ENCODE results near the gene TRRAP. TPM values are rescaled to one million over a fixed set of nuclear protein-coding genes. Genes with fewer than 3 reads are reported as not detected.

The TRRAP gene
- total RNA-seq, 4 donors from 2014 or later = 34.3 to 52.5 (median 39.5) TPM

GRCh38 chr7:98992076-98992475, 113.7 kb downstream of the TRRAP start:
- peaks cover 2 to 100% (median 34%) of the 10 kb centered on the region in 3 donors for H3K36me3 ChIP-seq
- DNase-seq (ENCODE audit: low spot score in 2 of 2) = no peak
- H3K4me3 ChIP-seq = no peak overlapping the region
- no peaks in the 10 kb centered on the region for H3K9me3 ChIP-seq
- H3K27ac ChIP-seq = no peak overlapping the region
- no peaks in the 10 kb centered on the region for H3K4me1 ChIP-seq
- TF ChIP-seq POLR2A (IDR thresholded peaks at IDR 0.05) = no peak
- TF ChIP-seq CTCF (IDR thresholded peaks at IDR 0.05) = no peak
- no peak for TF ChIP-seq EP300 (IDR thresholded peaks at IDR 0.05)
- H3K27me3 ChIP-seq = no peaks in the 10 kb centered on the region
- 88 to 94% methylated on average over 15 to 16 of the region's 16 CpGs for WGBS, 2 donors

GRCh38 chr7:98993024-98993897, 114.9 kb downstream of the TRRAP start:
- no peak for DNase-seq (ENCODE audit: low spot score in 2 of 2)
- Histone ChIP-seq H3K36me3 (peaks cover 2 to 94% (median 34%) of the 10 kb centered on the region in 3 donors), H3K4me3 (no peak overlapping the region), H3K4me1 (no peaks in the 10 kb centered on the region), H3K27ac (no peak overlapping the region), H3K27me3 (no peaks in the 10 kb centered on the region), H3K9me3 (no peaks in the 10 kb centered on the region)
- 90 to 91% methylated on average over 32 of the region's 32 CpGs for WGBS, 2 donors
- TF ChIP-seq EP300 (IDR thresholded peaks at IDR 0.05) (no peak), CTCF (IDR thresholded peaks at IDR 0.05) (no peak), POLR2A (IDR thresholded peaks at IDR 0.05) (no peak)

GRCh38 chr7:98994046-98994944, 116.0 kb downstream of the TRRAP start:
- no peaks in the 10 kb centered on the region for H3K9me3 ChIP-seq
- H3K36me3 ChIP-seq = peaks cover 2 to 94% (median 28%) of the 10 kb centered on the region in 3 donors
- no peak for DNase-seq (ENCODE audit: low spot score in 2 of 2)
- no peak overlapping the region for H3K4me3 ChIP-seq
- no peaks in the 10 kb centered on the region for H3K27me3 ChIP-seq
- 92 to 95% methylated on average over 34 of the region's 34 CpGs for WGBS, 2 donors
- TF ChIP-seq CTCF (IDR thresholded peaks at IDR 0.05) (no peak), POLR2A (IDR thresholded peaks at IDR 0.05) (no peak), EP300 (IDR thresholded peaks at IDR 0.05) (no peak)
- H3K4me1 ChIP-seq = no peaks in the 10 kb centered on the region
- H3K27ac ChIP-seq = no peak overlapping the region

GRCh38 chr7:98995111-98995510, 116.8 kb downstream of the TRRAP start:
- Histone ChIP-seq H3K9me3 (no peaks in the 10 kb centered on the region), H3K27me3 (no peaks in the 10 kb centered on the region), H3K4me1 (no peaks in the 10 kb centered on the region), H3K27ac (no peak overlapping the region), H3K4me3 (no peak overlapping the region), H3K36me3 (peaks cover 2 to 94% (median 21%) of the 10 kb centered on the region in 3 donors)
- DNase-seq (ENCODE audit: low spot score in 2 of 2) = no peak
- 94 to 96% methylated on average over 13 of the region's 13 CpGs for WGBS, 2 donors
- TF ChIP-seq CTCF (IDR thresholded peaks at IDR 0.05) = no peak
- TF ChIP-seq EP300 (IDR thresholded peaks at IDR 0.05) = no peak
- TF ChIP-seq POLR2A (IDR thresholded peaks at IDR 0.05) = no peak
